Spinal cord (tissue), 10 donors: Measurements from ENCODE around the gene DERL3. TPM values are rescaled to one million over a fixed set of nuclear protein-coding genes. Genes with fewer than 3 reads are reported as not detected.

ENCODE experiments used
- DNase-seq, 6 donors: peaks; one replicate each; pipeline versions ENCODE4 v3.0.0 to v3.0.0-alpha.2; 2013 to 2015; ENCODE audit warnings: low spot score in 6 of 6, low read depth in 4 of 6
- H3K27ac ChIP-seq: one replicate; pipeline ENCODE4 v1.5.1; 2013; ENCODE audit warnings: low read depth, low read length, control low read depth
- H3K27me3 ChIP-seq: one replicate; pipeline ENCODE4 v1.6.1; 2013; ENCODE audit warnings: low read length; ENCODE audit not compliant: control insufficient read depth, insufficient read depth
- H3K36me3 ChIP-seq: one replicate; pipeline ENCODE4 v1.6.1; 2013; ENCODE audit warnings: low read length; ENCODE audit not compliant: control insufficient read depth, insufficient read depth
- H3K4me1 ChIP-seq: one replicate; pipeline ENCODE4 v1.6.1; 2013; ENCODE audit warnings: low read length; ENCODE audit not compliant: control insufficient read depth, insufficient read depth
- H3K4me3 ChIP-seq: one replicate; pipeline ENCODE4 v1.5.1; 2013; ENCODE audit warnings: low read depth, low read length, control low read depth
- H3K9me3 ChIP-seq: one replicate; pipeline ENCODE4 v1.6.1; 2013; ENCODE audit warnings: low read length; ENCODE audit not compliant: control insufficient read depth, insufficient read depth
- WGBS: methylation state at CpG from one replicate; pipeline ENCODE4 v1.1.5; 2013; ENCODE audit warnings: missing lambda C conversion rate; ENCODE audit not compliant: insufficient coverage; 5-methylcytosine and 5-hydroxymethylcytosine counted together
- polyA plus RNA-seq, 2 donors: library from polyadenylated mRNA; unstranded; fragments of 120-200 nt; gene quantifications; one replicate each; pipeline ENCODE4 v1.2.1, GENCODE V29; 2013; ENCODE audit not compliant: insufficient read length in 2 of 2
- total RNA-seq, 2 donors: library from RNA; depleted of rRNA in 1 of 2; stranded (reverse); fragments of 120-200 nt in 1 of 2; fragments of >200 nt in 1 of 2; gene quantifications; one replicate each; pipeline versions ENCODE4 v1.2.3 to v1.2.4, GENCODE V29; 2013 to 2014
- donor health status: healthy.

The DERL3 gene
- total and polyA plus RNA-seq, 4 donors, result 0.50 to 5.3 (median 4.0) TPM

- H3K4me3 ChIP-seq, result no peak overlapping the region
- H3K9me3 ChIP-seq, result no peaks in the 10 kb centered on the region
- no peak for DNase-seq
- 48% methylated on average over 6 of the region's 13 CpGs for WGBS
- H3K4me1 ChIP-seq, result peaks cover 46% of the 10 kb centered on the region
- H3K36me3 ChIP-seq, result peaks cover 82% of the 10 kb centered on the region
- no peaks in the 10 kb centered on the region for H3K27me3 ChIP-seq
- no peak overlapping the region for H3K27ac ChIP-seq
These were observed 4.9 kb downstream of the DERL3 start for GRCh38 chr22:23833911-23834317.

GRCh38 chr22:23833017-23833751 is 5.6 kb downstream of the DERL3 start:
- no peak overlapping the region for H3K27ac ChIP-seq
- WGBS, result 92% methylated on average over 16 of the region's 16 CpGs

GRCh38 chr22:23832226-23833016 is 6.4 kb downstream of the DERL3 start:
- no peak for DNase-seq
- no peaks in the 10 kb centered on the region for H3K9me3 ChIP-seq
- no peak overlapping the region for H3K4me3 ChIP-seq
- peaks cover 87% of the 10 kb centered on the region for H3K36me3 ChIP-seq
- H3K4me1 ChIP-seq, result peaks cover 31% of the 10 kb centered on the region
- 75% methylated on average over 10 of the region's 11 CpGs for WGBS
- H3K27ac ChIP-seq, result no peak overlapping the region
- no peaks in the 10 kb centered on the region for H3K27me3 ChIP-seq

More at GRCh38 chr22:23833017-23833751, 5.6 kb downstream of the DERL3 start:
- Histone ChIP-seq H3K27me3 (no peaks in the 10 kb centered on the region), H3K36me3 (peaks cover 87% of the 10 kb centered on the region), H3K4me1 (peaks cover 39% of the 10 kb centered on the region), H3K9me3 (no peaks in the 10 kb centered on the region), H3K4me3 (no peak overlapping the region)
- no peak for DNase-seq

GRCh38 chr22:23831781-23832180 is 7.0 kb downstream of the DERL3 start:
- Histone ChIP-seq H3K36me3 (peaks cover 87% of the 10 kb centered on the region), H3K27ac (no peak overlapping the region), H3K27me3 (no peaks in the 10 kb centered on the region), H3K4me3 (no peak overlapping the region), H3K9me3 (no peaks in the 10 kb centered on the region), H3K4me1 (peaks cover 27% of the 10 kb centered on the region)
- DNase-seq, result no peak
- WGBS, result 89% methylated on average over 10 of the region's 10 CpGs

- peaks cover 27% of the 10 kb centered on the region for H3K4me1 ChIP-seq
- no peaks in the 10 kb centered on the region for H3K27me3 ChIP-seq
- H3K9me3 ChIP-seq, result no peaks in the 10 kb centered on the region
- WGBS, result 100% methylated on average over 3 of the region's 8 CpGs
- no peak overlapping the region for H3K27ac ChIP-seq
- H3K4me3 ChIP-seq, result no peak overlapping the region
- peaks cover 87% of the 10 kb centered on the region for H3K36me3 ChIP-seq
- no peak for DNase-seq
These were observed 7.5 kb downstream of the DERL3 start for GRCh38 chr22:23831261-23831660.

GRCh38 chr22:23829845-23830372 is 8.9 kb downstream of the DERL3 start:
- H3K27me3 ChIP-seq, result no peaks in the 10 kb centered on the region
- peaks cover 20% of the 10 kb centered on the region for H3K4me1 ChIP-seq
- H3K4me3 ChIP-seq, result no peak overlapping the region
- no peaks in the 10 kb centered on the region for H3K9me3 ChIP-seq
- no peak overlapping the region for H3K27ac ChIP-seq
- 45% methylated on average over 4 of the region's 7 CpGs for WGBS
- H3K36me3 ChIP-seq, result peaks cover 87% of the 10 kb centered on the region
- peak in 1 of 6 donors; percentile 29 for DNase-seq

GRCh38 chr22:23828800-23829680 is 9.8 kb downstream of the DERL3 start:
- DNase-seq, result no peak
- Histone ChIP-seq H3K36me3 (peaks cover 87% of the 10 kb centered on the region), H3K4me1 (peaks cover 13% of the 10 kb centered on the region), H3K4me3 (no peak overlapping the region), H3K9me3 (no peaks in the 10 kb centered on the region), H3K27me3 (no peaks in the 10 kb centered on the region), H3K27ac (no peak overlapping the region)
- WGBS, result 90% methylated on average over 8 of the region's 10 CpGs

- no peaks in the 10 kb centered on the region for H3K27me3 ChIP-seq
- 84% methylated on average over 9 of the region's 11 CpGs for WGBS
- no peak overlapping the region for H3K4me3 ChIP-seq
- no peaks in the 10 kb centered on the region for H3K9me3 ChIP-seq
- H3K27ac ChIP-seq, result no peak overlapping the region
- H3K36me3 ChIP-seq, result peaks cover 87% of the 10 kb centered on the region
- no peak for DNase-seq
- H3K4me1 ChIP-seq, result peaks cover 2% of the 10 kb centered on the region
These were observed 11.3 kb downstream of the DERL3 start for GRCh38 chr22:23827351-23827995.
